IMR-90 (cell line): ENCODE results near the gene MAPK1.
"Not testable (repeated sequence)": the region's sequence is repeated elsewhere in the genome, so short reads cannot be mapped to it uniquely, and the experiment has no call there.

Experiments used
- BHLHE40 ChIP-seq: fragments of 150-350 bp; IDR thresholded peaks from 2 replicates; pipeline ENCODE4 v1.6.1; 2016; ENCODE audit warnings: mild to moderate bottlenecking, low read depth, low read length
- CEBPB ChIP-seq: IDR thresholded peaks from 2 replicates; pipeline ENCODE4 v1.6.1; 2012; ENCODE audit warnings: low read depth, low read length, improper control_type of control experiment
- CHD1 ChIP-seq: IDR thresholded peaks from 2 replicates; pipeline ENCODE4 v1.6.1; 2012; ENCODE audit warnings: low read depth, low read length, improper control_type of control experiment
- CTCF ChIP-seq: conservative IDR thresholded peaks from 2 replicates; pipeline ENCODE4 v1.5.1; 2012; ENCODE audit warnings: mild to moderate bottlenecking, low read depth, low read length, improper control_type of control experiment
- ELK1 ChIP-seq: fragments of 150-350 bp; IDR thresholded peaks from 2 replicates; pipeline ENCODE4 v1.6.1; 2016; ENCODE audit warnings: low read depth, mild to moderate bottlenecking, low read length, moderate library complexity, borderline replicate concordance
- MXI1 ChIP-seq: IDR thresholded peaks from 2 replicates; pipeline ENCODE4 v1.6.1; 2012; ENCODE audit warnings: low read depth, mild to moderate bottlenecking, low read length, moderate library complexity, borderline replicate concordance
- NFE2L2 ChIP-seq: fragments of 150-350 bp; IDR thresholded peaks from 2 replicates; pipeline ENCODE4 v1.6.1; 2016; ENCODE audit warnings: low read depth, mild to moderate bottlenecking, low read length
- POLR2A ChIP-seq: IDR thresholded peaks from 2 replicates; pipeline ENCODE4 v1.6.1; 2012; ENCODE audit warnings: mild to moderate bottlenecking, low read depth, low read length
- RAD21 ChIP-seq: IDR thresholded peaks from 2 replicates; pipeline ENCODE4 v1.6.1; 2012; ENCODE audit warnings: low read length, improper control_type of control experiment
- RFX5 ChIP-seq: IDR thresholded peaks from 2 replicates; pipeline ENCODE4 v1.8.0; 2012; ENCODE audit warnings: low read depth, mild to moderate bottlenecking, low read length, moderate library complexity
- USF2 ChIP-seq: fragments of 150-350 bp; IDR thresholded peaks from 2 replicates; pipeline ENCODE4 v1.6.1; 2017; ENCODE audit warnings: mild to moderate bottlenecking, antibody characterized with exemption, low read length, low read depth

GRCh38 chr22:21883930-21884329 lies 16.5 kb upstream of the MAPK1 start:
- TF ChIP-seq RAD21, CTCF, POLR2A, ELK1, CHD1, RFX5, BHLHE40, MXI1, NFE2L2, USF2, CEBPB: not testable (repeated sequence)
